CD4-positive, alpha-beta T cell treated with Interleukin-6 at 100 ng/mL for 8 hours (primary cell): ENCODE results near the gene PLEKHJ1.
"Not testable (repeated sequence)": the region's sequence is repeated elsewhere in the genome, so short reads cannot be mapped to it uniquely, and the experiment has no call there.

ENCODE experiments used
- DNase-seq: peaks from one replicate; pipeline ENCODE4 v3.0.0-alpha.2; 2020; ENCODE audit warnings: mixed read lengths, low spot score

PLEKHJ1 gene

GRCh38 chr19:2236314-2237050, at the start of gene PLEKHJ1, which contains the start of gene SF3A2:
PLEKHJ1 (minus strand) TSS chr19:2236329; CDS start chr19:2236248, 81 bp downstream.
SF3A2 (plus strand) TSS chr19:2236824; CDS start chr19:2243419, 6,595 bp downstream.
- peak; percentile 97 for DNase-seq

DNA sequence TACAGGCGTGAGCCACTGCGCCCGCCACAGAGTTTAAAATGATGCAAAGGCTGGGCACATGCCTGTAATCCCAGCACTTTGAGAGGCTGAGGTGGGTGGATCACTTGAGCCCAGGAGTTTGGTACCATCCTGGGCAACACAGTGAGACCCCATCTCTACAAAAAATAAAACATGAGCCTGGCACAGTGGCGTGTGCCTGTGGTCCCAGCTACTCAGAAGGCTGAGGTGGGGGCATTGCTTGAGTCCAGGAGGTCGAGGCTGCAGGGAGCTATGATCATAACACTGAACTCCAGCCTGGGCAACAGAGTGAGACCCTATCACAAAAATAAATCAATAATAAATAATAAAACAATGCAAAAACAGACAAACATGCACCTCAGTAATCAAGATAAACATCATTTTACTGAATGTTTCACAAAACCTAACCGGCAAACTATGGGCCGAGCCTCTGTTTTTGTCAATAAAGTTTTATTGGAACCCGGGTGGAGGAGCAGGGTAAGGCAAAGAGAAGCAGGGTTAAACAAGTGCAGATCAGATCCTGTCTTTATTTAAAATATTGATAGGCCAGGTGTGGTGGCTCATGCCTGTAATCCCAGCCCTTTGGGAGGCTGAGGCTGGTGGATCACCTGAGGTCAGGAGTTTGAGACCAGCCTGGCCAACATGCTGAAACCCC, 47.8 kb upstream of the PLEKHJ1 start:
- no peak for DNase-seq

- DNase-seq: no peak
These were observed 46.7 kb upstream of the PLEKHJ1 start for GRCh38 chr19:2282862-2283237.

DNA sequence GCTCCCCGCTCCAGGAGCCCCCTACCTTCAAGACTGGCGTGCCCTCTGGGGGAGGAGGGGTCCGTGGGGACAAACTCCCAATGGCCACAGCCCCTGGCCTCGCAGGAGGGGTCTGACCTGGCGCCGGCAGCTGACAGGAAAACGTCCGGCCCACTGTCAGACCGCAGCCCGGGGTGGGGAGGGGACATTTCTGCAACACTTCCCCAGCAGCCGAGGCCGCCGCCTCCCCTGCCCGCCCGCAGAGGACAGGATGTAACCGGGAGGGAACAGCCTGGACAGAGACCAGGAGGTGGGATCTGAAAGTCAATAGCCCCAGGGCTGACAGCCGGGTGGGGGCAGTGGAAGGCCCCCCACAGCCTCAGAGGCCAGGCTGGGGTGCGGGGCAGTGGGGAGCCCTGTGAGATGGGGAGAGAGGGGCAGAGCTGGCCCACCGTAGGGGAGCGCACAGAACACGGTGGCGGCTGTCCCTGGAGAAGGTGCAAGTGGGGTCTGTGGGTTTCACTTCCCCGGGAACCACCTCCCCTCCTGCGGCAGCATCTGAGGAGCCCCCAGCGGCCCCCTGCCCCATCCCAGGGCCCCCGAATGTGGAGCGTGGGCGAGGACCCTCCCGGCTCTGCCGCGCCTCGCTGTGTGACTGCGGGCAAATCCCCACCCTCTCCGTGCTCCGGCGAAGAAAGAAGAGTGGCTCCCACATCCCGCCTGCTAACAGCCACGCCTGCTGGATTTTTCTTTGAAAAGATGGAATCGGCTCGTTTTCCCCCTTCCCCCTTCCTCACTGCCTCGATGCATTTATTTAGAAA, 46.1 kb upstream of the PLEKHJ1 start, which contains the start of gene PEAK3:
PEAK3 (minus strand) TSS at position 114 of the 800 bp plus-strand sequence. CDS start 1,244 bp downstream, outside the sequence.
- DNase-seq: peak; percentile 30

DNA sequence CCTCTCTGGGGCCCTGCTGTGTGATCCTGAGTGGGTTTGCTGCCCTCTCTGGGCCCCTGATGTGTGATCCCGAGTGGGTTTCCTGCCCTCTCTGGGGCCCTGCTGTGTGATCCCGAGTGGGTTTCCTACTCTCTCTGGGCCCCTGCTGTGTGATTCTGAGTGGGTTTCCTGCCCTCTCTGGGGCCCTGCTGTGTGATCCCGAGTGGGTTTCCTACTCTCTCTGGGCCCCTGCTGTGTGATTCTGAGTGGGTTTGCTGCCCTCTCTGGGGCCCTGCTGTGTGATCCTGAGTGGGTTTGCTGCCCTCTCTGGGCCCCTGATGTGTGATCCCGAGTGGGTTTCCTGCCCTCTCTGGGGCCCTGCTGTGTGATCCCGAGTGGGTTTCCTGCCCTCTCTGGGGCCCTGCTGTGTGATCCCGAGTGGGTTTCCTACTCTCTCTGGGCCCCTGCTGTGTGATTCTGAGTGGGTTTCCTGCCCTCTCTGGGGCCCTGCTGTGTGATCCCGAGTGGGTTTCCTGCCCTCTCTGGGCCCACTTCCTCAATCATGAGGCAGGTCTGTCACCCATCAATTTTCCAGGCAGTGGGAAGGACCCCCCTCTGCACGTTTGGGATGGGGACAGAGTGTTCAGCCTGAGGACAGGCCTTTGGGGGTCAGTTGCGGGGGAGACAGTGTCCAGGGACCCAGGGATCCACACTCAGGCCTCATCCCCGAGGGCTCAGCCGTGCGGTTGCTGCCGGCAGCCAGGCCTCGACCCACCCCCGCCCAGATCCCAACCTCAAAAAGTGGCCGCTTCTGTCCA, 45.3 kb upstream of the PLEKHJ1 start:
- not testable (repeated sequence) for DNase-seq

GRCh38 chr19:2280633-2281264, 44.6 kb upstream of the PLEKHJ1 start:
- DNase-seq: no peak

DNA sequence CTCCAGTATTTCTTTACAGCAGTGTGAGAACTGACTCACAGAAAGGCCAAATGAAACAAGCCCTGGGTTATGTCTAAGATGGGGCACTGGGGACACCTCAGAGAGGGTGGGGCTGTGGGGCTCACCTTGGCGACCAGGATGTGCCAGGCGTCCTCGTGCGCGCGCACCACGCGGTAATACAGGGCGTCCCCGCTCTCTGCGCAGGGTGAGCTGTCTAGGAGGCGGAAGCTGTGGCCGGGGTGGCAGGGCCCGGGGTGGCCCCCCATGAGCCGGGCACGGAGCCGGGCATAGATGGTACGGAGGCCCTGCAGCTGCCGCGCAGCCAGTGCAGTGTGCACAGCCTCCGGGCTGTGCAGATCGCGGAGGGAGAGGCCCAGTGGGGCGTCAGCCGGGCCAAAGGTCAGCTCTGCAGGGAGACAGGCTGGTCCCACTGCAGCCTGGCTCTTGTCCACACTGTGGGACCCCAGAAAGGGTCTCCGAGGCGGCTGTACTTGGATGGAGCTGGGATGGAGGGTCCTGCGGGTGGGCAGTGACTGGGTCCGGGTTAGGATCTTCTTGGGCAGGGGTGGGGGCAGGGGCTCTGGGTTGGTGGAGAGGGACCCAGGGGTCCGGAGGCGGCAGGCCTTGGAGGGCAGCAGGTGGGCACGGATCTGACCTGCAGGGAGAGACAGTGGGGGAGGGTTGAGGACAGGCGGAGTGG, 42.5 kb upstream of the PLEKHJ1 start:
- no peak for DNase-seq

- DNase-seq: no peak
These were observed 41.0 kb upstream of the PLEKHJ1 start for GRCh38 chr19:2277138-2277537.

- DNase-seq: no peak
These were observed 40.4 kb upstream of the PLEKHJ1 start for GRCh38 chr19:2276429-2276986.

GRCh38 chr19:2275588-2276428, 39.7 kb upstream of the PLEKHJ1 start:
- no peak for DNase-seq

DNA sequence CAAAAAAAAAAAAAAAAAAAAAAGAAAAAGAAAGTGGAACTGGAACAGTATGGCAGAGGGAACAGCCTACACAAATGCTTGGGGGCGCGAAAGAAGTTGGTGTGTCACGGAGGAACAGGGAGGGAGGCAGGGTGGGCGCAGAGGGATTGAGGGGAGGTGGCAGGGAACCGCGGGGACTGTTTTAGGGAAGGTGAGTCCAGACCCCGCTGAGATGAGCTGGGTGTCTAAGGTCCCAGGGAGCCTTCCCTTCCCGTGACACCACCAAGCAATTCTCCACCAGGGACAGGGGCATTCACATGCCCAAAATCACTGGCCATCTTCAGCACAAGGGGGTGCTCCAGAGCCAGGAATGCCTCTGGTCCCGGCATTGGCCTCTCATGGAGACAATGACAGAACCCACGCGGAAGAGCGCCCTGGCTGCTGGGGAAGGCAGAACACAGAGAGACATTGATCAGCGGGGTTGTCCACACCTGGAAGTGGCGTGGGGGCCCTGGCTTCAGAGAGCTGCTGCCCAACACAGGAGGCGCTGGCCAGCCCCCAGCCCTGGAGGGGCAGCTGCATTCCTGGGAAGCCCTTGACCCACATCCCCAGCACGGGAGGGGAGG, 38.9 kb upstream of the PLEKHJ1 start:
- DNase-seq: peak; percentile 48

- DNase-seq: no peak
These were observed 38.1 kb upstream of the PLEKHJ1 start for GRCh38 chr19:2274185-2274711.

DNA sequence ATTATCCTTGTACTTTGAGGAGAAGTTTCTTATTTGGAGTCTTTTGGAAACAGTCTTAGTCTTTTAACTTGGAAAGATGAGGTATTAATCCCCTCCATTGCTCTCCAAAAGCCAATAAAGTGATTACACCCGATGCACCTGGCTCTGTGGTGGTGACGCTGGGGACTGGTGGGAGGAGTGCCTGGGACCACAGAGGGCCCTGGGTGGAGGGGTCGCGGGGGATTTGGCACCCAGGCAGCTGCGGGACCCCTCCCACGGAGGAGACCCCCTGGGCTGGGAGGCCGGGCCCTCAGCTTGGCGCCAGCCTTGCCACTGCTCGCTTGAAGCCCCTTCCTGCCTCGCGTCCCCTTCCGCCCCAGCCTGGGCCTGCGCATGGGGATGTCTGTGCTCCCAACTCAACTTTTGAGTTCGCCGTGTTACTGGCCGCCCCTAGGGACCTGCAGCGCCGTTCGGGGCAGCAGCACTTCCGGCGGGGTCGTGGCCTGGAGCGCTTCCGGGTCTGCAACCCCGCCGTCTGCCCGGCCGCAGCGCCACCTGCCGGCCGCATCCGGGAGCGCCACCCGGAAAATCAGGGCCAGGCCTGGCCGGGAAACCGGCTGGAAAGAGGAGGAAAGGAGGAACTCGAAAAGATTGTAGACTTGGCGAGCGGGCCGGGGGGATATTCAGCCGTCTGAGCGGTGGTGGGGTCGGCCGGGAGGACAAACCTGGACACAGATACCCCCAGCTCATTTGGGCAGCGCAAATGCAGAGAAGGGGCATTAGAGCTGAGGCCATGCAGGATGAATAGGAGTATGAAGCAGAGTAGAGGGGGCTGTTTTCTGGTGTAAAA, 37.4 kb upstream of the PLEKHJ1 start:
- DNase-seq: peak; percentile 61

DNA sequence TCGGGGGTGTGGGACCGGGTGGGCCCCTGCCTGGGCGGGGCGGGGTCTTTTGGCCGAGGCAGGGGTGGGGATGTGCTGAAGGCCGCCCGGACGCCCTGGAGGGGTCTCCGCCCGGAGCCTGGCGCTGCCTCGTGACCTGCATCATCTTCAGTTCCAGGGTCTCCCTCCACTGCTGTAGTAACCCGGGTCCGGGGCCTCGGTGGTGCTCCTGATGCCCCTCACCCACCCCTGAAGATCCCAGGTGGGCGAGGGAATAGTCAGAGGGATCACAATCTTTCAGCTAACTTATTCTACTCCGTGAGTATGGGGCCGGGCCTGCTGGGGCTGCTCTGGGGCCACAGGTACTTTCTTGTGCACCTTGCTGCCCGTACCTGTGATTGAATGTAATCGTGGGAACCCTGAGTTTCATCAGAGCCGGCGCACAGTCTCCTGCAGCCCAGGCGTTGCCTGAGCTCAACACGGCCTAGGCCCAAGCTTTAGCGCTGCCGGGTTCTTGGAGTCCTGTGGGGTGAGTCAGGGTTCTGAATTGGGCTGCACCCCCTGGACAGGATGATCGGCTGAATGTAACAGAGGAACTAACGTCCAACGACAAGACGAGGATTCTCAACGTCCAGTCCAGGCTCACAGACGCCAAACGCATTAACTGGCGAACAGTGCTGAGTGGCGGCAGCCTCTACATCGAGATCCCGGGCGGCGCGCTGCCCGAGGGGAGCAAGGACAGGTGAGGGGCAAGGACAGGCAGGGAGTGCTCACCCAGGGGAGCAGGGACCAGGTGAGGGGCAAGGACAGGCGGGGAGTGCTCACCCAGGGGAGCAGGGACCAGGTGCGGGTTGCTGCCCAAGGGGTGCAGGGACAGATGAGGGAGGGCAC, 35.3 kb upstream of the PLEKHJ1 start:
- no peak for DNase-seq

- DNase-seq: peak; percentile 54
These were observed 34.5 kb upstream of the PLEKHJ1 start for GRCh38 chr19:2270423-2271233.

DNA sequence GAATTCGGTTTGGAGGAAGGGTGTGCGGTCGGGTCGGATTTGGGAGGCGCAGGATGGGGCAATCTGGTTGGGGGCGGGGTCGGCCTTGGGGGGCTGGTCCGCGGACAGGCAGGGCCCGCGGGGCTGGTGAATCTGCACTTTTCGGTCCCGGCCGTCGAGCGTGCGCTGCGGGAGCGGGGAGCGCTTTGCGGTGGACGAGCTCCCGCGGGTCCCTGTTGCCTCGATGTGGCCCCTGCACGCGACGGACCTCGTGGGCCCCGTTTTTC, 34.0 kb upstream of the PLEKHJ1 start:
- no peak for DNase-seq
